HG03565 (cell line): ENCODE measurements around the gene RAD51D.
A peak's percentile ranks its signal among the peaks of the same experiment; 100 is the strongest.
"Not testable (repeated sequence)": the region's sequence is repeated elsewhere in the genome, so short reads cannot be mapped to it uniquely, and the experiment has no call there.

ENCODE experiments used
- ATAC-seq: cut with Tn5 transposase; IDR thresholded peaks from one replicate; pipeline ENCODE4 v1.9.1; 2021; ENCODE audit warnings: mild to moderate bottlenecking, moderate library complexity; ENCODE audit not compliant: unreplicated experiment

Gene RAD51D

GRCh38 chr17:35141681-35142466, 22.2 kb upstream of the RAD51D start, which contains the start of gene NLE1:
Gene NLE1 (minus strand): TSS chr17:35142303. CDS start chr17:35142275, 28 bp downstream.
- ATAC-seq, result peak; percentile 86

- no peak for ATAC-seq
These were observed 18.6 kb upstream of the RAD51D start for GRCh38 chr17:35138218-35138617.

GRCh38 chr17:35135322-35135721, 15.7 kb upstream of the RAD51D start:
- no peak for ATAC-seq

- no peak for ATAC-seq
These were observed 13.3 kb upstream of the RAD51D start for GRCh38 chr17:35132816-35133550.

- no peak for ATAC-seq
These were observed 12.4 kb upstream of the RAD51D start for GRCh38 chr17:35132099-35132498.

GRCh38 chr17:35130392-35130791, 10.7 kb upstream of the RAD51D start:
- ATAC-seq, result no peak

GRCh38 chr17:35129973-35130351, 10.3 kb upstream of the RAD51D start:
- ATAC-seq, result no peak

GRCh38 chr17:35129154-35129972, 9.7 kb upstream of the RAD51D start:
- no peak for ATAC-seq

- ATAC-seq, result no peak
These were observed 8.3 kb upstream of the RAD51D start for GRCh38 chr17:35127751-35128514.

- no peak for ATAC-seq
These were observed 1.7 kb upstream of the RAD51D start, which contains the start of gene FNDC8 for GRCh38 chr17:35121315-35121714. Gene FNDC8 (plus strand): TSS chr17:35121615. CDS start chr17:35121694, 79 bp downstream.

- ATAC-seq, result no peak
These were observed 1.7 kb downstream of the RAD51D start for GRCh38 chr17:35117984-35118383.

- ATAC-seq, result no peak
These were observed 2.8 kb downstream of the RAD51D start for GRCh38 chr17:35116845-35117244.

- not testable (repeated sequence) for ATAC-seq
These were observed 8.9 kb downstream of the RAD51D start for GRCh38 chr17:35110791-35111190.

- ATAC-seq, result no peak
These were observed 14.7 kb downstream of the RAD51D start for GRCh38 chr17:35104844-35105450.

- ATAC-seq, result no peak
These were observed 16.4 kb downstream of the RAD51D start for GRCh38 chr17:35103271-35103670.

GRCh38 chr17:35101725-35102124, 17.9 kb downstream of the RAD51D start:
- ATAC-seq, result no peak

- no peak for ATAC-seq
These were observed 18.6 kb downstream of the RAD51D start for GRCh38 chr17:35101036-35101435.

- ATAC-seq, result no peak
These were observed 19.8 kb downstream of the RAD51D start for GRCh38 chr17:35099908-35100307.

GRCh38 chr17:35097776-35098175, 21.9 kb downstream of the RAD51D start:
- ATAC-seq, result no peak

- ATAC-seq, result no peak
These were observed 23.9 kb downstream of the RAD51D start for GRCh38 chr17:35095741-35096140.
